NCI-H2081 (cell line): ENCODE data around the gene PLEKHG4.

Experiments used
- DNase-seq, 2 experiments: peaks; one replicate each; lab custom pipeline; 2025; lab: John Stamatoyannopoulos, UW

PLEKHG4 gene

GRCh38 chr16:67284699-67285646 is 5.6 kb downstream of the PLEKHG4 start:
- DNase-seq = peak; percentile 81 to 91

- no peak for DNase-seq
These were observed 7.3 kb downstream of the PLEKHG4 start for GRCh38 chr16:67286441-67287235.

GRCh38 chr16:67287960-67288359 is 8.6 kb downstream of the PLEKHG4 start:
- no peak for DNase-seq

- no peak for DNase-seq
These were observed 12.1 kb downstream of the PLEKHG4 start for GRCh38 chr16:67291461-67291860.

GRCh38 chr16:67294171-67294757 is 14.9 kb downstream of the PLEKHG4 start:
- no peak for DNase-seq

- no peak for DNase-seq
These were observed 15.6 kb downstream of the PLEKHG4 start for GRCh38 chr16:67294938-67295361.

GRCh38 chr16:67296420-67296819 is 17.1 kb downstream of the PLEKHG4 start:
- no peak for DNase-seq

- DNase-seq = no peak
These were observed 18.9 kb downstream of the PLEKHG4 start for GRCh38 chr16:67298277-67298676.

- no peak for DNase-seq
These were observed 19.9 kb downstream of the PLEKHG4 start for GRCh38 chr16:67299269-67299668.

GRCh38 chr16:67301080-67301782 is 21.9 kb downstream of the PLEKHG4 start:
- DNase-seq = no peak

- no peak for DNase-seq
These were observed 22.7 kb downstream of the PLEKHG4 start for GRCh38 chr16:67302076-67302475.

- DNase-seq = no peak
These were observed 23.6 kb downstream of the PLEKHG4 start for GRCh38 chr16:67302970-67303369.

- no peak for DNase-seq
These were observed 24.7 kb downstream of the PLEKHG4 start for GRCh38 chr16:67304020-67304419.

GRCh38 chr16:67305216-67306071 is 26.1 kb downstream of the PLEKHG4 start:
- DNase-seq = no peak

GRCh38 chr16:67310561-67310960 is 31.2 kb downstream of the PLEKHG4 start:
- DNase-seq = no peak

- no peak for DNase-seq
These were observed 32.5 kb downstream of the PLEKHG4 start for GRCh38 chr16:67311607-67312488.

GRCh38 chr16:67312719-67313118 is 33.4 kb downstream of the PLEKHG4 start:
- no peak for DNase-seq

GRCh38 chr16:67317853-67318252 is 38.5 kb downstream of the PLEKHG4 start:
- no peak for DNase-seq

- no peak for DNase-seq
These were observed 46.8 kb downstream of the PLEKHG4 start for GRCh38 chr16:67326115-67326471.
